LNCaP clone FGC (cell line): ENCODE data around the gene VAV2.

Experiments
- DNase-seq: peaks from one replicate; pipeline ENCODE4 v3.0.0-alpha.2; 2011; ENCODE audit warnings: low read depth
- H3K4me3 ChIP-seq: 2 replicates; pipeline ENCODE4 v1.5.1; 2011; ENCODE audit warnings: mild to moderate bottlenecking, low read depth, low read length, control low read depth
- TF ChIP-seq, protein P1 (sequence below): IDR thresholded peaks from 2 replicates; pipeline ENCODE4 v1.5.1; 2012; ENCODE audit warnings: mild to moderate bottlenecking; ENCODE audit not compliant: control insufficient read depth, insufficient read depth; ENCODE audit errors: extremely low read depth

Gene VAV2

DNA sequence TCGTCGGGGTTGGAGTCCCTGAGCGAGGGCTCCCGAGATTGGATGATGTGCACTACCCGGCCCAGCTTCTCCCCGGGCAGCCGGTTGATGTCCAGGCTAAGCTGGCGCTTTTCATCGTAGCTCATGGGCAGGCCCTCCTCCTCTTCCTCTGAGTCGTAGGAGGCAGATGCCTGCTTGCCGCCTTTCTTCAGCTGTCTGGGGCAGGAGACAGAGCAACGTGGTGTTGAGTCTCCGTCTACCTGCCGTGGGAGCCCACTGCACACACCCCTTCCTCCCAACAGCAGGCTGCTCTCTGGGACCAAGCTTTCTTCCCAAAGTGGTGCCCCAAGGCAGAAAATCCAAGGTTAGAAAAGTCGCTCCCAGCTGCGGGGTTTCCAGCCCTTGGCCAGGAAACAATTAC, 44.0 kb upstream of the VAV2 start:
- H3K4me3 ChIP-seq, result no peak overlapping the region
- TF ChIP-seq, protein P1, sequence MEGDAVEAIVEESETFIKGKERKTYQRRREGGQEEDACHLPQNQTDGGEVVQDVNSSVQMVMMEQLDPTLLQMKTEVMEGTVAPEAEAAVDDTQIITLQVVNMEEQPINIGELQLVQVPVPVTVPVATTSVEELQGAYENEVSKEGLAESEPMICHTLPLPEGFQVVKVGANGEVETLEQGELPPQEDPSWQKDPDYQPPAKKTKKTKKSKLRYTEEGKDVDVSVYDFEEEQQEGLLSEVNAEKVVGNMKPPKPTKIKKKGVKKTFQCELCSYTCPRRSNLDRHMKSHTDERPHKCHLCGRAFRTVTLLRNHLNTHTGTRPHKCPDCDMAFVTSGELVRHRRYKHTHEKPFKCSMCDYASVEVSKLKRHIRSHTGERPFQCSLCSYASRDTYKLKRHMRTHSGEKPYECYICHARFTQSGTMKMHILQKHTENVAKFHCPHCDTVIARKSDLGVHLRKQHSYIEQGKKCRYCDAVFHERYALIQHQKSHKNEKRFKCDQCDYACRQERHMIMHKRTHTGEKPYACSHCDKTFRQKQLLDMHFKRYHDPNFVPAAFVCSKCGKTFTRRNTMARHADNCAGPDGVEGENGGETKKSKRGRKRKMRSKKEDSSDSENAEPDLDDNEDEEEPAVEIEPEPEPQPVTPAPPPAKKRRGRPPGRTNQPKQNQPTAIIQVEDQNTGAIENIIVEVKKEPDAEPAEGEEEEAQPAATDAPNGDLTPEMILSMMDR, result no peak
- no peak for DNase-seq

DNA sequence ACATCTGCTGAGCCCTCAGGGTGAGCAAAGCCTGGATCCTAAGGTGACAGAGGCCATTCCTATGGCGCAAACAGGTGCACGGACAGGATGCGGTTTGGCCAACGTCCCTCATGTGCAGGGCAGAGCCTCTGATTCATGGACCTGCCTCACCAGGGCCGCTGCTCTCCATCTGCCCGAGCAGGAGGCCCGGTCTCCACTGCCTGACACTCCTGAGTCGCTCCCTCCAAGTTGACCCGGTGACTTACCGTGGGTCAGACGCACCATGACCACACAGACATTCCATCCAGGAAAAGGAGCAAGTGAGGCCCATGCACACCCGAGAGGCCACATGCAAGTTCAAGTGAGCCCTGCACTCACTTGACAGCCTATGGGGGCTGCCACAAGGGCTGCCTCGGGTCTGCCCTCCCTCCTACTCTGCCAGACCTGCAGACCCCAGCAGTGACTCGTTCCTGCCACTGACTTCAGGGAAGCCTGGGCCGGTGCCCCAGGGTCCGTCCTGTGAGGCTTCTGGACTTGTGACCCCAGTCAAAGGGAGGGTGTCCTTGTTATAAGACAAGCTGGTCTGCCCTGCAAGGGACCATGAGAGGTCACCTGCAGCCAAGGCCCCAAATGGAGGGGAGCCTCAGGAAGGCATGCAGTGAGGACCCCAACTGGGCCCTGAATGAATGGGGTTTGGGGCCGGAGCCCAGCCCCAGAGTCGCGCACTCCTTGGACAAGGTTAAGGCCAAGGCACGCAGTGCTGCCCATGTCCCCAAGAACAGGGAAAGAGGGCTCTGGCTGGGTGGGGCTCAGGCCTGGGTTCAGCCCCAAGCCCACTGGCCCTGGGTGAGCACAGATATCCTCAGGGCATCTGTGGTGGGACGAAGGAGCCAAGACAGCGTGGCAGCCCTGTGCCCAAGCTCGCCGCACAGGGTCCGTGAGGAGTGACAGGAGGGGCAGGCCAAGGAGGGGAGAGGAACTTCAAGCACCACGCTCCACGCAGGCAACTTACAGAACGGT, 43.2 kb upstream of the VAV2 start:
- TF ChIP-seq, protein P1, result no peak

DNA sequence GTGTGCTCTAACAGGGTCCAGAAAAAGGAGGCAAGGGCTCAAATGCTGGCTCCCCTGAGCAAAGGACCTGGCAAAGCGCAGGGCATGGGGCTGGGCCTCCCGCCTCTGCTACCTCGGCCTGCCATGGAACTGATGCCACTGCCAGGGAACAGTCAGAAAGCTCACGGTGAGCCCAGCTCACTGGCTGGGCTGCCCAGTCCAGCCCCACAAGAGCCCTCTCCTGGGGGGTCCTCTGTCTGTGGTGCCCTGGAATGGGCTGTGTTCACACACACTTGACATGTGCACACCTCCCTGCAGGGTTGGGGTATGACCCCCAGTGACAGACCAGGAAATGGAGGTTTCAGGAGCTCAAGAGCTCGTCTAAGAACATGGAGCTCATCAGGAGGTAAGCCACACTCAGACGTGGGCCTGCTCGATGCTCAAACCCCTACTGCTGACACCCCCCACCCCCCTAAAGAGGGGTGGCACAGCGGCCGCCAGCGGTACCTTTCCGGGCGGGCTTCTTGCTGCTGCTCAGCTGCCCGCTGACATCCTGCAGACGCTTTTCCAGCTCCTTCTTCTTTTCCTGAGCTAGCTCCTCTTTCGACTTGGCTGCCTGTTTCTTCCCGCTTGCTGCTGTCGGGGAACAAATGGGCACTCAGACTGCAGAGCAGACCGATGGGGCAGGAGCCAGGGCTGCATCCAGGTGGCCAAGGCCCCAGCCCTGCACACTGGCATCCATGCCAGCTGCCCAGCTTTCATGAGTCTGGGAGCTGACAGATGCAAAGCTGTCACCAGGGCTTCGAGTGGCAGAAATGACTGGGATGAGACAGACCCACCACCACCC, 42.3 kb upstream of the VAV2 start:
- no peak for DNase-seq
- TF ChIP-seq, protein P1, result no peak
- H3K4me3 ChIP-seq, result no peak overlapping the region

More for the DNA sequence above, 43.2 kb upstream of the VAV2 start:
- H3K4me3 ChIP-seq, result no peak overlapping the region
- DNase-seq, result no peak

DNA sequence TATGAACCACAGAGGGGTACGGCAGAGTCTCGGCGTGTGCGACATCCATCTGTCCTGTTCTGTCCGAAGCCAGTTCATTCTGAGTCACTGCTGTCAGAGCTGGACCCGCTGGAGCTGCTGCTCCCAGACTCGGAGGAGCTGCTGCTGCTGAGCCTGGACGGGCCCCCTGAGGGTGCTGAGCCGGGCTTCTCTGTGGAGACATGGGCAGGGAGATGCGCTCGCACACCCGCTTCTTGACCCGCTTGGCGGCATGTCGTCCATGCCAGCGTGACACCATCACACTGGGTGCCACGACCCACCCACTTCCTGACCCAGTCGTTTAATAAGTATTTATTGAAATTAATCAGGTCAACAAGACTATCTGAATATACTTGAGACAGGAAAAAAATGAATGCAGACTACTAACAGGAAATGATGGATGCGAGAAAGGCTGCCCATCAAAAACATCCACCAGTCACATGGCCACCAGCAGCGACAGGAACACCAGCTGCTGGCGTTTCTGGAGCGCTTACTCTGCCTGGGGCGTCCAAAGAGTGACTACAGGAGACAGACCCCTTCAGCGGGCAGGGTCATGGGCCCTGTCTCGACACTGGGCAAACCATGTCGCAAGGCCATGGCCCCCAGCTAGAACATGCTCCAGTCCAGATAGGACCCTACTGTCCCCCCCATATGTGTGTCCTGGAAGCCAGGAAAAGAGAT, 41.5 kb upstream of the VAV2 start:
- TF ChIP-seq, protein P1, result no peak
- H3K4me3 ChIP-seq, result no peak overlapping the region
- no peak for DNase-seq

DNA sequence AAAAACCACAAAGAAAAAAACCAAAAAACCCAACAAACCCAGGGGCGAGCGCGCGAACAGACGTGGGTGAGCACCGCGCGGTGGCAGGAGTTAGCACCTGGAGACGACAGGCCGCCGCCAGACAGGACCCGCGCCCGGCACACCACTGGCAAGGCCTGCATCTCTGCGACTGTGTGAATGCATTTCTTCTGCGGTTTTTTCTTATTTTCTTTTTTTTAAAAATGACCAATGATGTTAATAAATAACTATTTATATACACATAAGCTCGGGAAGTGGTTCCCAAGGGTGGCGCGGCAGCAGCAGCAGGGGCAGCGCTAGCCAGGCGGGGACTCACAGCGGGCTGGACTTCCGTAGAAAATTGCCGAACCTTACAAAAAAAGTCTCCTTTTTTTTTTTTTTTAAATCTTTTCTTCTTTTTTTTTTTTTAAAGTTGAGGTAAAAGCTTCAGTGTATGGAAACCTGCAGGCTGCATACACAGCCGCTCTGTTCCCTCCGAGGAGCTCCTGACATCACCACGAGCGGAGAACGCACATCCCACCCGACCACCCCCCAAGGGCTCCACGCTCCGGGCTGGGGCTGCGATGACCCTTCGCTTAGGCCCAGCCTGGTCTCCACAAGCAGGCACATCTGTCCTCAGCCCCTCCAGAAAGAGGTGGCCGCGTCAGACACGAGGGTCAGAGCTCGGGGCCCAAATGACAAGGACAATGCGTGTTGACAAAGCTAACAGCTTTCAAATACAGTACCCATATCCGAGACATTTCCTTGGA, 40.5 kb upstream of the VAV2 start:
- DNase-seq, result no peak
- TF ChIP-seq, protein P1, result no peak
- H3K4me3 ChIP-seq, result no peak overlapping the region

DNA sequence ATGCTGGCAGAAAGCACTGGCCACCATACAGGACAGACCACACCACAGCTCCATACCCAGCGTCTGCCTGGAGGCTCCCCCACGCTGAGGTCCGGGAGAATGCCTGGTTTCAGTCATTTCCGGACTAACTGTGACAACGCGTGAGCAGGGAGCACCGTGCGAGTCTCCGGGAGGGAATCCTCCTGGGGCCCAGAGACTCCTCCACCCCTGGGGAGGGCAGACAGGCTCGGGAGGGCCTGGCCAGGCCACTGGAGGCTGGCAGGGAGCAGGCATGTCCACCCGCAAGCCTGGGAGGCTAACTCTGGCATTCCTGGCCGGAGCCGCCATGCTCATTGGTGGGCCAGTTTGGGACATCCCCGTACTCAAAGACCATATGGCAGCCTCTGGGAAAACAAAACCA, 39.7 kb upstream of the VAV2 start:
- TF ChIP-seq, protein P1, result no peak
- no peak for DNase-seq
- no peak overlapping the region for H3K4me3 ChIP-seq
